Mesodermal cell (in vitro differentiated cells): ENCODE data around the gene RPL10.
A peak's percentile ranks its signal among the peaks of the same experiment; 100 is the strongest.

Experiments
- H3K27ac ChIP-seq: 2 replicates; pipeline ENCODE4 v1.7.0; 2013; ENCODE audit warnings: mild to moderate bottlenecking, low read depth, low read length, moderate library complexity; ENCODE audit not compliant: severe bottlenecking
- H3K36me3 ChIP-seq: 2 replicates; pipeline ENCODE4 v1.7.1; 2013; ENCODE audit warnings: mild to moderate bottlenecking, low read length, moderate library complexity; ENCODE audit not compliant: control insufficient read depth, insufficient read depth
- H3K4me1 ChIP-seq: one replicate; pipeline ENCODE4 v1.7.1; 2013; ENCODE audit warnings: mild to moderate bottlenecking, low read length; ENCODE audit not compliant: insufficient read depth, control insufficient read depth, poor library complexity, severe bottlenecking
- H3K4me3 ChIP-seq: 2 replicates; pipeline ENCODE4 v1.7.0; 2013; ENCODE audit warnings: low read length, control low read depth, mild to moderate bottlenecking; ENCODE audit not compliant: insufficient read depth, poor library complexity, severe bottlenecking; ENCODE audit errors: extremely low read depth
- H3K9me3 ChIP-seq: 2 replicates; pipeline ENCODE4 v1.7.1; 2013; ENCODE audit warnings: mild to moderate bottlenecking, low read length, moderate library complexity; ENCODE audit not compliant: control insufficient read depth
- WGBS, 2 experiments: methylation state at CpG; one replicate each; pipeline ENCODE4 v1.1.5; 2013; ENCODE audit warnings: missing lambda C conversion rate in 2 of 2; ENCODE audit not compliant: insufficient coverage in 2 of 2; 5-methylcytosine and 5-hydroxymethylcytosine counted together

Gene RPL10

DNA sequence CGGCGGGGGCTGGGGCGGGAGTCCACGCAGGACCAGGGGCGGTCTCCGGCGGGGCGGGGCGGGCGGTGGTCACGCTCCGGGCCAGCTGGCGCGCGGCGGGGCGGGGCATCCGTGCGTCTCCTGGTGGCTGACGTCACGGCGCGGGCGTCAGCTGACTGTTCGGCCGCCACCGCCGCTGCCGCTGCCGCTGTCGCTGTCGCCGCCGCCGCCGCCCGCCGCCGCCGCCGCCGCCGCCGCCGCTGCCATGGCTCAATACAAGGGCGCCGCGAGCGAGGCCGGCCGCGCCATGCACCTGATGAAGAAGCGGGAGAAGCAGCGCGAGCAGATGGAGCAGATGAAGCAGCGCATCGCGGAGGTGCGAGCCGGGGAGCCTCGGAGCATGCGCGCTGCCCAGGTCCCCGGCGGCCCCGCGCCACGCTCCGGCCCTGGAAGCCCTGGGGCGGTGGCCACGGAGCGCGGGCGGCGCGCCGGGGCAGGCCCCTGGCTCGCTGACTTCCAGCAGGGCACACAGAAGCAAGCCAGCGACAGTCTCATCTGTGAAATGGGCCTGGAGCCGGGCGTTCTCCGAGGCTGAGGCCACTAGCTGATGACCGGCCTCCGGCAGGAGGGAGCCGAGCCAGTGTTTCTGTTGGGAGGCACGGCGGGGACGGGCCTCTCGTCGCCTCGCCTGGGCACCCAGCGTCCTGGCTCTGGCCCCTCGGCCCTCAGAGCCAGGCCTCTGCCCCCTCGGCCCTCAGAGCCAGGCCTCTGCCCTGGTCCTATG lies 46.0 kb downstream of the RPL10 start, which contains the start of gene FAM50A:
Gene FAM50A (plus strand): TSS at position 150 of the 763 bp plus-strand sequence. CDS start 95 bp downstream, at position 245.
- no peaks in the 10 kb centered on the region for H3K4me1 ChIP-seq
- H3K4me3 ChIP-seq: peak within 1 kb of the TSS; percentile 52
- 3 to 4% methylated on average over 40 to 41 of the region's 94 CpGs for WGBS, 2 experiments
- peaks cover 53% of the 10 kb centered on the region for H3K36me3 ChIP-seq
- peak within 1 kb of the TSS; percentile 67 for H3K27ac ChIP-seq
- no peaks in the 10 kb centered on the region for H3K9me3 ChIP-seq

DNA sequence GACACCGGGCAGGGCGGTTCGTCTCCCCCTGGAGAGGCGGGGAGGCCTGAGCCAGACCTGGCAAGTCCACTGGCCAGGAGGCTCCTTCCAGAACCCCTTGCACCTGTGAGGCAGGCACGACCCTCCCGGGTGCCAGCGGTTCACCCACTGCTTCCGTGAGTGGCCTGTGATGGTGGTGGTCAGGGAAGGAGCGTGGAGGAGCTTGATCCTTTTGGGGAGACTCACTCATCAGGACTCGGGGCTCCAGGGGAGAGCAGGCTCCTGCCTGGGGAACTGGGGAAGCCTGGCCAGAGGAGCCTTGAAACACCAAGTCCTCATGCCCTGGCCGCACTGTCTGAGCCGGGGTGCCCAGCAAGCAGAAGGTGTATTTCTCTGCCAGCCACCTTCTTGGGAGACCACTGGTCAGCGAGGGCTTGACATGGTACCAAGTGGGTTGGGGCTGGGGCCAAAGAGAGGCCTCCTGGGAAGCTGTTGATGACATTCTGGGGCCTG lies 46.6 kb downstream of the RPL10 start:
- Histone ChIP-seq H3K4me3 (peak overlapping the region; percentile 52), H3K9me3 (no peaks in the 10 kb centered on the region), H3K4me1 (no peaks in the 10 kb centered on the region), H3K36me3 (peaks cover 57% of the 10 kb centered on the region), H3K27ac (no peak overlapping the region)
- WGBS, 2 experiments: 88 to 97% methylated on average over 4 to 6 of the region's 13 CpGs

DNA sequence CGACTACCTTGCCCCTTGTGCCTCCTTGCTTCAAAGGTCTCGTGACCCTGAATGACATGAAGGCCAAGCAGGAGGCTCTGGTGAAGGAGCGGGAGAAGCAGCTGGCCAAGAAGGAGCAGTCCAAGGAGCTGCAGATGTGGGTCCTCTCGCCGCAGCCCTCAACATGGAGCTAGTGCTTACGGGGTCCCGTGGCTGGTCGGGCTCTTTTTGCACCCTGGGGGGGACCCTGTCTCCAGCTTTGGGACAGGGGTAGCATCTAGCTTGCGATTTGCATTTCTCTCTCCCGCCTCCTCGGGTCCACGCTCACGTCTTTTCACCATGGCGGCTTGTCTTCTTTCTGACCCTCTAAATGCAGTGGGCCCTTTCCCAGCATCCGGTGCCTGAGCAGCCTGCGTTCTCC lies 47.6 kb downstream of the RPL10 start:
- 92 to 94% methylated on average over 11 to 13 of the region's 16 CpGs for WGBS, 2 experiments
- H3K27ac ChIP-seq: no peak overlapping the region
- H3K36me3 ChIP-seq: peaks cover 53% of the 10 kb centered on the region
- no peaks in the 10 kb centered on the region for H3K9me3 ChIP-seq
- H3K4me3 ChIP-seq: no peak overlapping the region
- no peaks in the 10 kb centered on the region for H3K4me1 ChIP-seq

DNA sequence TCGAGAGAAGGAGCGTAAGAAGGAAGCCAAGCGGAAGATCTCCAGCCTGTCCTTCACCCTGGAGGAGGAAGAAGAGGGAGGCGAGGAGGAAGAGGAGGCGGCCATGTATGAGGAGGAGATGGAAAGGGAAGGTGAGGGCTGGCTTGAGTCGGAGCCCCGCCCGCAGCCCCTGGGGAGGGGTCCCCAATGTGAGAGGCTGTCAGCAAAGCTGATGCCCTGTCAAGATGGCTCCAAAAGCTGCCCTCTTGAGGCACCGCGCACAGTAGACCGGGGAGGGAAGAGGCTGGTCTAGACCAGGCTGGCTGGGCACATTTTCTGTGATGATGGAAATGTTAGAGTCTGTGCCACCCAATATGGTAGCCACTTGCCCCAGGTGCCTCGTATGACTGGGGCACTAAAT lies 48.3 kb downstream of the RPL10 start:
- peaks cover 55% of the 10 kb centered on the region for H3K36me3 ChIP-seq
- H3K9me3 ChIP-seq: no peaks in the 10 kb centered on the region
- H3K27ac ChIP-seq: no peak overlapping the region
- 94 to 100% methylated on average over 3 to 4 of the region's 12 CpGs for WGBS, 2 experiments
- no peaks in the 10 kb centered on the region for H3K4me1 ChIP-seq
- H3K4me3 ChIP-seq: no peak overlapping the region

DNA sequence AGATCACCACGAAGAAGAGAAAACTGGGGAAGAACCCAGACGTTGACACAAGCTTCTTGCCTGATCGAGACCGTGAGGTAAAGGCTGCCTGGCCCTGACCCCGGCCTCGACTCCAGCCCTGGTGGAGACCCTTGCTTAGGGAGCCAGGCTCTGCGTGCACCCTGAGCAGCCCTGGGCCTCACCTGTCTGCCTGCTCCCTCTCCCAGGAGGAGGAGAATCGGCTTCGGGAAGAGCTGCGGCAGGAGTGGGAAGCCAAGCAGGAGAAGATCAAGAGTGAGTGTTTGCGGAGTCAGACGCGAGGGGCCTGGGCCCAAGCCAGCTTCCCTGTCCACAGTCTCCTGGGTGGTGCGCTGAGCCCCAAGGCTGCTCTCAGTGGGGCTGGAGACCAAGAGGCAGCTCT lies 50.3 kb downstream of the RPL10 start:
- Histone ChIP-seq H3K4me3 (no peak overlapping the region), H3K4me1 (no peaks in the 10 kb centered on the region), H3K27ac (no peak overlapping the region), H3K9me3 (no peaks in the 10 kb centered on the region), H3K36me3 (peaks cover 53% of the 10 kb centered on the region)
- 96% methylated on average over 7 to 8 of the region's 14 CpGs for WGBS, 2 experiments

DNA sequence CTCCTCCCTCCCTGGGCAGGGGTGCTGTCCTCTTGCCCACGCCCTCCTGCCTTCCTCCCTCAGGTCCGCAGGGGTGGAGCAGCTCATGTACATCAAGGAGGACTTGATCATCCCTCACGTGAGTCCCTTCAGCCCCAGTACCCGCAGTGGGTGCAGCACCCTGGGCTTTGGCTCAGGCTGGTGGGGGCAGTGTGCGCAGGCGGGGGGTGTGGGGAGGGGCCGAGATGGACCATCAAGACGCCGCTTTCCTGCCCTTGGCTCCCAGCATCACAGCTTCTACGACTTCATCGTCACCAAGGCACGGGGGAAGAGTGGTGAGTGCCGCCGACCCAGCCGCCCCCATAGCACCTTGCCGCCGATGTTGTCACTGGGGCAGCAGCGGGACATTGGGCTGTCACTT lies 51.4 kb downstream of the RPL10 start:
- no peaks in the 10 kb centered on the region for H3K9me3 ChIP-seq
- peaks cover 53% of the 10 kb centered on the region for H3K36me3 ChIP-seq
- no peak overlapping the region for H3K27ac ChIP-seq
- no peaks in the 10 kb centered on the region for H3K4me1 ChIP-seq
- 96% methylated on average over 8 to 10 of the region's 18 CpGs for WGBS, 2 experiments
- H3K4me3 ChIP-seq: no peak overlapping the region

DNA sequence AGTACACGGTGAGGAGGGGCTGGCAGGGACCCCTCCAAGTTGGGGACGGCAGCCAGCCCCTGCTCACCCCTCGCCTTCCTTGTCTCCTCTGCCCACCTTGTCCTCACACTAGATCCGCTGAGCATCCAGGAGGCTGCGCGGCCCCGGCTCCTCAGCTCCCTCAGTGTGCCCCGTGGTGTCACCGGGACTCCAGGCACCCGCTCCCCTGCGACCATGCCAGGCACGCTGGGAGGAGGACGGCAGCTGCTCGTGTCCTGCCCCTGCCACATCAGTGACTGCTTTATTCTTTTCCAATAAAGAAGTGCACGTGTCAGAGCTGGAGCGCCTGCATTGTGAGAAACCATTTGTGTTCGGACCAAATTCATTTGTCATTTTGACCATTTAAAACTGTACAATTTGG lies 52.1 kb downstream of the RPL10 start:
- Histone ChIP-seq H3K27ac (no peak overlapping the region), H3K36me3 (peaks cover 52% of the 10 kb centered on the region), H3K4me1 (no peaks in the 10 kb centered on the region), H3K4me3 (no peak overlapping the region), H3K9me3 (no peaks in the 10 kb centered on the region)
- WGBS, 2 experiments: 94 to 98% methylated on average over 11 to 16 of the region's 17 CpGs
